ENCODE data around the gene ZNF414.

The ZNF414 gene

DNA sequence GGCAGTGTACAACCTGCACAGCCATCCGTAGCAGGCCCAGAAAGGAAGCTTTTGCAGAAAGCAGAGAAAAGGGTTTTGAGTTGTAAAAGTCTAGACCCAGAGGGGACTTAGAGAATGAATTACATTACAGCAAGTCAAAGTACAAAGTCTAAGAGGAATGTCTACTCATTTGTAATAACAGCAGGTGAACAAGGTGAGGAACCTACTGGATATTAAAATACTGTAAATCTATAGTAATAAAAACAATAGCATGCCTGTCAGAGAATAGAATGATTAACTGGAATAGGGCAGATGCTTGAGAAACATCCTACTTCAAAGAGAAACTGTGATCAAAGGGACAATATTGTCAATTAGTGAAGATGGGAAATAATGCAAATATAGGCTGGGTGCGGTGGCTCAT, 18.3 kb upstream of the ZNF414 start:
- no peaks in the 10 kb centered on the region for H3K9me3 ChIP-seq (ENCODE audit: insufficient read depth, low read depth, low read length)
- H3K9ac ChIP-seq (ENCODE audit: low read depth, low read length, poor library complexity, severe bottlenecking), result no peak overlapping the region
- no peaks in the 10 kb centered on the region for H3F3A ChIP-seq (ENCODE audit: low read depth)
- H2AFZ ChIP-seq (ENCODE audit: low read length), result no peak overlapping the region
- no peak overlapping the region for H3K4me3 ChIP-seq (ENCODE audit: low read length, poor library complexity, severe bottlenecking)
- H3K4me1 ChIP-seq (ENCODE audit: insufficient read depth, low read length, poor library complexity, severe bottlenecking), result no peaks in the 10 kb centered on the region
- no peak for TF ChIP-seq EZH2phosphoT487 (IDR thresholded peaks at IDR 0.05; ENCODE audit: borderline replicate concordance)
- TF ChIP-seq, protein P1, sequence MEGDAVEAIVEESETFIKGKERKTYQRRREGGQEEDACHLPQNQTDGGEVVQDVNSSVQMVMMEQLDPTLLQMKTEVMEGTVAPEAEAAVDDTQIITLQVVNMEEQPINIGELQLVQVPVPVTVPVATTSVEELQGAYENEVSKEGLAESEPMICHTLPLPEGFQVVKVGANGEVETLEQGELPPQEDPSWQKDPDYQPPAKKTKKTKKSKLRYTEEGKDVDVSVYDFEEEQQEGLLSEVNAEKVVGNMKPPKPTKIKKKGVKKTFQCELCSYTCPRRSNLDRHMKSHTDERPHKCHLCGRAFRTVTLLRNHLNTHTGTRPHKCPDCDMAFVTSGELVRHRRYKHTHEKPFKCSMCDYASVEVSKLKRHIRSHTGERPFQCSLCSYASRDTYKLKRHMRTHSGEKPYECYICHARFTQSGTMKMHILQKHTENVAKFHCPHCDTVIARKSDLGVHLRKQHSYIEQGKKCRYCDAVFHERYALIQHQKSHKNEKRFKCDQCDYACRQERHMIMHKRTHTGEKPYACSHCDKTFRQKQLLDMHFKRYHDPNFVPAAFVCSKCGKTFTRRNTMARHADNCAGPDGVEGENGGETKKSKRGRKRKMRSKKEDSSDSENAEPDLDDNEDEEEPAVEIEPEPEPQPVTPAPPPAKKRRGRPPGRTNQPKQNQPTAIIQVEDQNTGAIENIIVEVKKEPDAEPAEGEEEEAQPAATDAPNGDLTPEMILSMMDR (conservative IDR thresholded peaks at IDR 0.05; ENCODE audit: low read length), result no peak
- no peaks in the 10 kb centered on the region for H4K20me1 ChIP-seq (ENCODE audit: insufficient read depth, low read length, poor library complexity, severe bottlenecking)
- no peaks in the 10 kb centered on the region for H3K9me2 ChIP-seq (replicated peaks; ENCODE audit: low read depth, low read length)
- no peaks in the 10 kb centered on the region for H3K79me2 ChIP-seq (ENCODE audit: insufficient read depth, low read length)
- H3K27me3 ChIP-seq (ENCODE audit: insufficient read depth, low read length, poor library complexity, severe bottlenecking), result no peaks in the 10 kb centered on the region
- H3K36me3 ChIP-seq (ENCODE audit: insufficient read depth, low read length), result peaks cover 19% of the 10 kb centered on the region; the same call in 1 of the 2 replicates
- H3K4me2 ChIP-seq (ENCODE audit: low read depth, low read length, poor library complexity, severe bottlenecking), result no peak overlapping the region

DNA sequence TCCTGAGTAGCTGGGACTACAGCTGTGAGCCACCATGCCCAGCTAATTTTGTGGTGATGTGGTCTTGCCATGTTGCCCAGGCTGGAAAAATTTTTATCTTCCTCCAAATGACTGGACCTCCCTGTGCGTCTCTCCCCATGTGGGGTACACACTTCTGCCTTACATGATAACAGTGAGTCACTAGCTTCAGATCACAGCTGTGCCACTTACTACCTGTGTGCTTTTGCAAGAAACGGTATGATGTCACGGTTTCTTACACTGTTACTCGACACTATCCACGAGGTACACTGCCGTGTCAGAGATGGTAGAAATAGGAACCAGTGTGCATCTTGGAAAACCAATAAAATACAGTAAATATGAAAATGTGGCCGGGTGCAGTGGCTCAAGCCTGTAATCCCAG, 17.5 kb upstream of the ZNF414 start:
- Histone ChIP-seq H3K36me3 (ENCODE audit: insufficient read depth, low read length) (peaks cover 22% of the 10 kb centered on the region; the same call in 1 of the 2 replicates), H3K9me3 (ENCODE audit: insufficient read depth, low read depth, low read length) (no peaks in the 10 kb centered on the region), H3K27me3 (ENCODE audit: insufficient read depth, low read length, poor library complexity, severe bottlenecking) (no peaks in the 10 kb centered on the region)

DNA sequence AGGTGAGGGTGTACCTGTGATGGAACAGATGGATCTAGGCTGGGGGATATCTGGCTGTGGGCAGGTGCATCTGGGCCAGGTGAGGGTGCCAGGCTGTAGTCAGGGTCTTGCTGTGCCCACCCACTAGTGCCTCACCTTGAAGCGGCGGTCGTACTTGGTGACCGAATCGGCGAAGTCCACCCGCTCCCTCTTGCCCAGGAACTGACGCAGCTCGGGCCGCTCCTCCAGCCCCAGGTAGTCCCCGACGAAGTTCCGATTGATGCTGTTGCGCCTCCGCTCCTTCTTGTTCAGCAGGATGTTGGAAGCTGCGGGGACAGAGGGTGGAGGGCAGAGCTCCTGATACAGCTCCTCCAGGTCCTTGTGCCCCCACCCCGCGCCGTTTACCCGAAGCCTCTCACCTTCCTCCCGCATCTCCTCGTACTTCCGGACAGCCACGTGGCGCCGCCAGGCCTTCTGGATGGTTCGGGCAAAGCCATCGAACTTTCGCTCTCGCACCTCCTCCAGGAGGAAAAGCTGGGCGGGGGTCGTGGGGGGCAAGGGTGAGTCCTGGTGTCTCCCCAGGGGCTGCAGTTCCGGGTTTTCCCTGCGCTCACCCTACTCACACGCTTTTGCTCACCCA, 16.2 kb upstream of the ZNF414 start:
- Histone ChIP-seq H3K9me2 (replicated peaks; ENCODE audit: low read depth, low read length) (no peaks in the 10 kb centered on the region), H3K4me3 (ENCODE audit: low read length, poor library complexity, severe bottlenecking) (no peak overlapping the region), H3F3A (ENCODE audit: low read depth) (no peaks in the 10 kb centered on the region), H2AFZ (ENCODE audit: low read length) (no peak overlapping the region), H3K79me2 (ENCODE audit: insufficient read depth, low read length) (no peaks in the 10 kb centered on the region), H4K20me1 (ENCODE audit: insufficient read depth, low read length, poor library complexity, severe bottlenecking) (no peaks in the 10 kb centered on the region), H3K4me1 (ENCODE audit: insufficient read depth, low read length, poor library complexity, severe bottlenecking) (no peaks in the 10 kb centered on the region), H3K27me3 (ENCODE audit: insufficient read depth, low read length, poor library complexity, severe bottlenecking) (no peaks in the 10 kb centered on the region), H3K9ac (ENCODE audit: low read depth, low read length, poor library complexity, severe bottlenecking) (no peak overlapping the region), H3K36me3 (ENCODE audit: insufficient read depth, low read length) (peaks cover 22% of the 10 kb centered on the region; the same call in 1 of the 2 replicates), H3K4me2 (ENCODE audit: low read depth, low read length, poor library complexity, severe bottlenecking) (no peak overlapping the region), H3K9me3 (ENCODE audit: insufficient read depth, low read depth, low read length) (no peaks in the 10 kb centered on the region)
- no peak for TF ChIP-seq EZH2phosphoT487 (IDR thresholded peaks at IDR 0.05; ENCODE audit: borderline replicate concordance)
- TF ChIP-seq, protein P1 (conservative IDR thresholded peaks at IDR 0.05; ENCODE audit: low read length), result no peak

More for the DNA sequence above, 17.5 kb upstream of the ZNF414 start:
- Histone ChIP-seq H3K9me2 (replicated peaks; ENCODE audit: low read depth, low read length) (no peaks in the 10 kb centered on the region), H3K4me2 (ENCODE audit: low read depth, low read length, poor library complexity, severe bottlenecking) (no peak overlapping the region), H2AFZ (ENCODE audit: low read length) (no peak overlapping the region), H3K4me1 (ENCODE audit: insufficient read depth, low read length, poor library complexity, severe bottlenecking) (no peaks in the 10 kb centered on the region), H3F3A (ENCODE audit: low read depth) (no peaks in the 10 kb centered on the region), H3K79me2 (ENCODE audit: insufficient read depth, low read length) (no peaks in the 10 kb centered on the region), H4K20me1 (ENCODE audit: insufficient read depth, low read length, poor library complexity, severe bottlenecking) (no peaks in the 10 kb centered on the region), H3K9ac (ENCODE audit: low read depth, low read length, poor library complexity, severe bottlenecking) (no peak overlapping the region), H3K4me3 (ENCODE audit: low read length, poor library complexity, severe bottlenecking) (no peak overlapping the region)
- no peak for TF ChIP-seq EZH2phosphoT487 (IDR thresholded peaks at IDR 0.05; ENCODE audit: borderline replicate concordance)
- TF ChIP-seq, protein P1 (conservative IDR thresholded peaks at IDR 0.05; ENCODE audit: low read length), result no peak
